HepG2 (cell line): ENCODE data around the gene MGAT5. TPM values are rescaled to one million over a fixed set of nuclear protein-coding genes. Genes with fewer than 3 reads are reported as not detected.

ENCODE experiments used
- ATAC-seq: fragments of 200-7000 bp; cut with Tn5 transposase; 3 replicates; pipeline ENCODE4 v1.9.1; 2020; ENCODE audit warnings: mild to moderate bottlenecking, moderate library complexity
- BruUV-seq: library from RNA; stranded (reverse); fragments of 400-500 nt; replicated peaks from 2 replicates; lab custom pipeline; 2021; lab: Mats Ljungman, UMichigan
- CTCF ChIA-PET: fragments of 300-600 bp; formaldehyde crosslinking; extraction: SDS; loops from one replicate; lab custom pipeline; 2021; ENCODE audit warnings: low total read pairs, inconsistent platforms, low intra/inter-chr PET ratio; lab: Yijun Ruan, JAX
- POLR2A ChIA-PET: fragments of 350-600 bp; sonication (Branson Sonifier 250); formaldehyde crosslinking; loops from one replicate; lab custom pipeline; 2020; ENCODE audit warnings: antibody characterized with exemption, inconsistent platforms; lab: Yijun Ruan, JAX
- DNase-seq: peaks from one replicate; pipeline ENCODE4 v3.0.0-alpha.2; 2015; ENCODE audit warnings: low spot score
- FAIRE-seq: peaks from 3 replicates; lab custom pipeline; 2011; peaks lifted over from hg19 to GRCh38; lab: Jason Lieb, UNC
- H2AFZ ChIP-seq: one replicate; pipeline ENCODE4 v1.6.1; 2011; ENCODE audit warnings: low read length, inconsistent platforms
- H3K27ac ChIP-seq: fragments of 300-600 bp; 3 replicates; pipeline ENCODE4 v1.8.0; 2011; ENCODE audit warnings: mixed run types, mild to moderate bottlenecking, mixed read lengths, low read length, inconsistent platforms; ENCODE audit not compliant: insufficient read depth; ENCODE audit errors: extremely low read length
- H3K27me3 ChIP-seq, 2 experiments: fragments of 200-600 bp in 1 of 2; 2 replicates in 1 of 2; 3 replicates in 1 of 2; pipeline versions ENCODE4 v1.6.0 to v1.8.0; 2011; ENCODE audit warnings: low read length in 2 of 2, mild to moderate bottlenecking in 2 of 2, moderate library complexity in 2 of 2, inconsistent platforms in 1 of 2; ENCODE audit not compliant: insufficient read depth in 2 of 2, control insufficient read depth in 1 of 2
- H3K36me3 ChIP-seq, 2 experiments: fragments of 200-600 bp in 1 of 2; replicated peaks in 1 of 2; 2 replicates in 1 of 2; 3 replicates in 1 of 2; pipeline versions ENCODE4 v1.5.1 to v1.8.0; 2011; ENCODE audit warnings: low read length in 2 of 2, inconsistent platforms in 1 of 2; ENCODE audit not compliant: insufficient read depth in 2 of 2, control insufficient read depth in 1 of 2
- H3K4me1 ChIP-seq: 2 replicates; pipeline ENCODE4 v1.5.1; 2012; ENCODE audit warnings: low read length, inconsistent platforms; ENCODE audit not compliant: insufficient read depth
- H3K4me2 ChIP-seq: 2 replicates; pipeline ENCODE4 v1.6.0; 2011; ENCODE audit warnings: low read depth, low read length, inconsistent platforms
- H3K4me3 ChIP-seq, 3 experiments: fragments of 200-600 bp in 1 of 3; sonication (generic), shearing (Covaris generic) in 1 of 3; replicated peaks in 1 of 3; 2 replicates each; pipeline ENCODE4 v1.5.1; 2011 to 2016; ENCODE audit warnings: low read length in 3 of 3, inconsistent platforms in 2 of 3, low read depth in 2 of 3, mild to moderate bottlenecking in 2 of 3, control low read depth in 1 of 3, mixed read lengths in 1 of 3; ENCODE audit not compliant: insufficient read depth in 1 of 3
- H3K79me2 ChIP-seq: one replicate; pipeline ENCODE4 v1.6.1; 2011; ENCODE audit warnings: low read length, inconsistent platforms; ENCODE audit not compliant: insufficient read depth
- H3K9ac ChIP-seq: 2 replicates; pipeline ENCODE4 v1.6.0; 2011; ENCODE audit warnings: mild to moderate bottlenecking, low read depth, low read length, inconsistent platforms; ENCODE audit not compliant: insufficient read depth
- H3K9me3 ChIP-seq: 2 replicates; pipeline ENCODE4 v1.5.1; 2012; ENCODE audit warnings: mild to moderate bottlenecking, low read length
- H4K20me1 ChIP-seq: 2 replicates; pipeline ENCODE4 v1.6.0; 2011; ENCODE audit warnings: inconsistent platforms, mild to moderate bottlenecking, low read length, moderate library complexity; ENCODE audit not compliant: insufficient read depth
- CREB3 ChIP-seq: sonication (generic); formaldehyde crosslinking; IDR thresholded peaks from 2 replicates; pipeline ENCODE4 v1.5.0; 2020; ENCODE audit warnings: missing genetic modification reagents
- GZF1 ChIP-seq: sonication (generic); formaldehyde crosslinking; IDR thresholded peaks from 2 replicates; pipeline ENCODE4 v1.5.1; 2020; ENCODE audit warnings: mild to moderate bottlenecking, missing genetic modification reagents
- HMGXB4 ChIP-seq, 2 experiments: sonication (generic) in 1 of 2; formaldehyde crosslinking in 1 of 2; IDR thresholded peaks; 2 replicates each; pipeline versions ENCODE4 v1.4.0 to v1.6.1; 2018 to 2020; ENCODE audit warnings: missing genetic modification reagents in 2 of 2, borderline replicate concordance in 1 of 2, low read depth in 1 of 2, mild to moderate bottlenecking in 1 of 2, missing biosample characterization in 1 of 2
- KMT2A ChIP-seq: sonication (generic); formaldehyde crosslinking; IDR thresholded peaks from 2 replicates; pipeline ENCODE4 v1.4.0; 2020; ENCODE audit warnings: missing genetic modification reagents
- SRF ChIP-seq: IDR thresholded peaks from 2 replicates; pipeline ENCODE4 v1.6.1; 2011; ENCODE audit warnings: mild to moderate bottlenecking, low read depth, low read length, moderate library complexity
- TSC22D2 ChIP-seq: sonication (generic); formaldehyde crosslinking; IDR thresholded peaks from 2 replicates; pipeline ENCODE4 v1.5.1; 2020; ENCODE audit warnings: missing genetic modification reagents, mild to moderate bottlenecking, borderline replicate concordance
- ZBTB42 ChIP-seq: sonication (generic); formaldehyde crosslinking; IDR thresholded peaks from 2 replicates; pipeline ENCODE4 v1.5.0; 2020; ENCODE audit warnings: mild to moderate bottlenecking, missing genetic modification reagents
- ZNF136 ChIP-seq: sonication (generic); formaldehyde crosslinking; IDR thresholded peaks from 2 replicates; pipeline ENCODE4 v1.8.1; 2022; ENCODE audit warnings: low read depth, mild to moderate bottlenecking, moderate library complexity, missing genetic modification reagents
- ZNF33B ChIP-seq: sonication (generic); formaldehyde crosslinking; IDR thresholded peaks from 2 replicates; pipeline ENCODE4 v1.5.1; 2020; ENCODE audit warnings: mild to moderate bottlenecking, missing genetic modification reagents
- ZNF558 ChIP-seq: sonication (generic); formaldehyde crosslinking; IDR thresholded peaks from 2 replicates; pipeline ENCODE4 v1.9.0; 2022; ENCODE audit warnings: mild to moderate bottlenecking, missing genetic modification reagents, borderline replicate concordance
- ZNF75D ChIP-seq: sonication (generic); formaldehyde crosslinking; IDR thresholded peaks from 2 replicates; pipeline ENCODE4 v1.8.1; 2023; ENCODE audit warnings: missing genetic modification reagents, mild to moderate bottlenecking, borderline replicate concordance
- WGBS: methylation state at CpG from one replicate; pipeline ENCODE4 v1.1.6; 2017; ENCODE audit warnings: low lambda C conversion rate; 5-methylcytosine and 5-hydroxymethylcytosine counted together
- in situ Hi-C: cut with HindIII; loops from 2 replicates; pipeline ENCODE4 v1.10.0; 2017; ENCODE audit warnings: low pct_unique_long_range_greater_than_20kb; ENCODE audit not compliant: extremely low pct_ligation_motif_present
- intact Hi-C: fragments of 100-400 bp; cut with micrococcal nuclease; formaldehyde crosslinking; loops from one replicate; pipeline ENCODE4 v1.10.0; 2022; ENCODE audit not compliant: unreplicated experiment
- polyA plus RNA-seq, 8 experiments: library from polyadenylated mRNA; depleted of rRNA in 3 of 8; stranded (reverse) in 7 of 8; unstranded in 1 of 8; fragments of >200 nt; fragmentation: Illumina TruSeq in 4 of 8; extraction: Trizol in 4 of 8; gene quantifications; 2 replicates each; pipeline versions ENCODE4 v1.2.1 to v1.2.3, GENCODE V29; 2011 to 2016; ENCODE audit warnings: low read depth in 4 of 8, missing spikeins in 1 of 8, mixed read lengths in 1 of 8; ENCODE audit not compliant: insufficient read depth in 1 of 8
- total RNA-seq, 5 experiments: library from RNA; depleted of rRNA; stranded (reverse); fragments of >200 nt; fragmentation: Illumina TruSeq; extraction: Trizol; gene quantifications; 2 replicates each; pipeline ENCODE4 v1.2.3, GENCODE V29; 2016; ENCODE audit warnings: low read depth in 1 of 5

MGAT5 gene
- total and polyA plus RNA-seq, 2 of the 13 experiments (the other 11 are each of a cell fraction or from before 2014, with no cell fraction given), result 33.1 to 60.2 TPM

- Histone ChIP-seq H3K4me3 (no peak overlapping the region), H3K4me2 (no peak overlapping the region), H3K27ac (no peak overlapping the region), H3K4me1 (peaks cover 60% of the 10 kb centered on the region), H2AFZ (no peak overlapping the region), H3K36me3 (0 out of 5 replicates have a peak, but pooled peaks cover 0 to 2% of the 10 kb centered on the region in 2 experiments), H4K20me1 (no peaks in the 10 kb centered on the region; the same call in 1 of the 2 replicates), H3K79me2 (peaks cover 38% of the 10 kb centered on the region), H3K27me3 (no peaks in the 10 kb centered on the region), H3K9ac (no peak overlapping the region), H3K9me3 (no peaks in the 10 kb centered on the region)
- CTCF ChIA-PET, result interaction anchor here (0.8 to 3.9 kb wide), 4 partner anchors 14 to 358 kb away, joined by 3 to 32 read pairs (median 9); no protein-coding TSS in a partner anchor
- no peak for DNase-seq
- no TSS peak for BruUV-seq
- POLR2A ChIA-PET, result no interaction called here
- in situ Hi-C loops, result loop anchor here (10.0 kb wide), 1 partner anchor 170 kb away; no protein-coding TSS in a partner anchor
- TF ChIP-seq ZNF75D (CRISPR knock-in tag), result 0 out of 2 replicates have a peak, but pooled peaks have one; percentile 27
- no peak for TF ChIP-seq ZBTB42
- no peak for ATAC-seq
- intact Hi-C loops, result loop anchor here (2.0 kb wide), 1 partner anchor 168 kb away; no protein-coding TSS in a partner anchor
- no peak for FAIRE-seq
- 96% methylated on average over 3 of the region's 3 CpGs for WGBS
Measured at GRCh38 chr2:134244587-134244986, 9.3 kb upstream of the MGAT5 start.

- 47% methylated on average over 2 of the region's 2 CpGs for WGBS
- Histone ChIP-seq H2AFZ (no peak overlapping the region), H3K9ac (no peak overlapping the region), H3K27ac (no peak overlapping the region), H3K27me3 (no peaks in the 10 kb centered on the region), H4K20me1 (no peaks in the 10 kb centered on the region), H3K36me3 (0 out of 5 replicates have a peak, but pooled peaks cover 2 to 3% of the 10 kb centered on the region in 2 experiments), H3K4me1 (peaks cover 53% of the 10 kb centered on the region), H3K79me2 (peaks cover 35% of the 10 kb centered on the region), H3K4me3 (no peak overlapping the region), H3K4me2 (no peak overlapping the region), H3K9me3 (no peaks in the 10 kb centered on the region)
- ChIA-PET CTCF (interaction anchor here (0.7 to 3.9 kb wide), 6 partner anchors 13 to 359 kb away, joined by 3 to 32 read pairs (median 4); no protein-coding TSS in a partner anchor), POLR2A (interaction anchor here (2.1 kb wide), 1 partner anchor 127 kb away, joined by 7 read pairs; no protein-coding TSS in a partner anchor)
- ATAC-seq (peak; percentile 63), DNase-seq (peak; percentile 57), FAIRE-seq (peak; percentile 87)
- in situ Hi-C loops (loop anchor here (5.0 to 10.0 kb wide), 2 partner anchors 128 to 169 kb away; no protein-coding TSS in a partner anchor), intact Hi-C loops (loop anchor here (1.0 to 2.0 kb wide), 3 partner anchors 127 to 359 kb away; no protein-coding TSS in a partner anchor)
- BruUV-seq, result no TSS peak
- 0 out of 2 replicates have a peak, but pooled peaks have one; percentile 38 for TF ChIP-seq KMT2A
- no peak for TF ChIP-seq ZNF558 (CRISPR knock-in tag)
- TF ChIP-seq SRF, result no peak
- TF ChIP-seq HMGXB4 (CRISPR knock-in tag; IDR thresholded peaks at IDR 0.05; ENCODE audit: borderline replicate concordance in 1 of 2, low read depth in 1 of 2), result 0 out of 4 replicates have a peak, but pooled peaks have one; percentile 5 to 22
- TF ChIP-seq CREB3, result no peak
- TF ChIP-seq ZNF33B (CRISPR knock-in tag), result no peak
- no peak for TF ChIP-seq ZNF136 (CRISPR knock-in tag)
- 0 out of 2 replicates have a peak, but pooled peaks have one; percentile 24 for TF ChIP-seq TSC22D2 (CRISPR knock-in tag)
- TF ChIP-seq GZF1 (CRISPR knock-in tag), result no peak
Measured at GRCh38 chr2:134245340-134245984, 8.4 kb upstream of the MGAT5 start.
